Transverse colon (tissue), 4 donors: ENCODE results near the gene LAP3. TPM values are rescaled to one million over a fixed set of nuclear protein-coding genes. Genes with fewer than 3 reads are reported as not detected.

ENCODE experiments used
- DNase-seq: peaks from one replicate; pipeline ENCODE4 v3.0.0-alpha.2; 2019
- H3K27ac ChIP-seq, 4 donors: fragments of 200-600 bp; sonication (generic); 2 replicates each; pipeline ENCODE4 v1.5.1; 2016 to 2018; ENCODE audit warnings: inconsistent platforms in 4 of 4
- H3K27me3 ChIP-seq: fragments of 200-600 bp; sonication (generic); 2 replicates; pipeline ENCODE4 v1.5.1; 2017; ENCODE audit warnings: inconsistent platforms
- H3K36me3 ChIP-seq, 4 donors: fragments of 200-600 bp; sonication (generic); 2 replicates each; pipeline ENCODE4 v1.5.1; 2017 to 2019; ENCODE audit warnings: inconsistent platforms in 4 of 4
- H3K4me1 ChIP-seq, 4 donors: fragments of 200-600 bp; sonication (generic); 2 replicates each; pipeline ENCODE4 v1.5.1; 2017 to 2020; ENCODE audit warnings: inconsistent platforms in 4 of 4
- H3K4me3 ChIP-seq, 4 donors: fragments of 200-600 bp; sonication (generic); 1 replicate in 1 of 4; 2 replicates in 3 of 4; pipeline versions ENCODE4 v1.5.1 to v1.6.1; 2017 to 2019; ENCODE audit warnings: inconsistent platforms in 4 of 4
- H3K9me3 ChIP-seq, 2 donors: fragments of 200-600 bp; sonication (generic); 2 replicates each; pipeline ENCODE4 v1.5.1; 2017 to 2019; ENCODE audit warnings: inconsistent platforms in 2 of 2
- EP300 ChIP-seq: sonication (generic); formaldehyde crosslinking; IDR thresholded peaks from one replicate; pipeline ENCODE4 v1.6.1; 2017; ENCODE audit warnings: antibody characterized with exemption, low read depth
- POLR2A ChIP-seq: fragments of 450-650 bp; IDR thresholded peaks from one replicate; pipeline ENCODE4 v1.6.1; 2016; ENCODE audit warnings: antibody characterized with exemption, mild to moderate bottlenecking, moderate library complexity
- POLR2AphosphoS5 ChIP-seq, 3 donors: sonication (generic); formaldehyde crosslinking; IDR thresholded peaks; one replicate each; pipeline ENCODE4 v1.6.1; 2016; ENCODE audit warnings: antibody characterized with exemption in 3 of 3
- whole genome bisulfite sequencing, 2 donors: methylation state at CpG; one replicate each; pipeline ENCODE4 v1.1.5; 2018; ENCODE audit warnings: low coverage in 1 of 2; 5-methylcytosine and 5-hydroxymethylcytosine counted together
- in situ Hi-C, 4 donors: fragments of 200-750 bp; cut with MboI; loops; one replicate each; pipeline versions ENCODE4 v1.15.0 to v1.15.1; 2017; ENCODE audit warnings: low sequenced_read_pairs in 3 of 4, low pct_ligation_motif_present in 1 of 4, low pct_unique_long_range_greater_than_20kb in 1 of 4
- intact Hi-C: fragments of 100-400 bp; cut with DNase I; formaldehyde crosslinking; loops from one replicate; pipeline ENCODE4 v1.15.1; 2023; ENCODE audit warnings: low total_unique reads
- total RNA-seq, 4 donors: library from RNA; depleted of rRNA; stranded (reverse); fragments of >200 nt; gene quantifications; one replicate each; pipeline ENCODE4 v1.1.0, GENCODE V29; 2016
- TF ChIP-seq, protein P1 (sequence below), 5 experiments: fragments of 200-600 bp in 3 of 5; fragments of 450-650 bp in 2 of 5; sonication (generic) in 3 of 5; IDR thresholded peaks; 1 replicate in 2 of 5; 2 replicates in 3 of 5; pipeline ENCODE4 v1.5.1; 2016 to 2017; ENCODE audit warnings: antibody characterized with exemption in 5 of 5, inconsistent platforms in 3 of 5, mild to moderate bottlenecking in 2 of 5, moderate library complexity in 1 of 5

LAP3 gene
- total RNA-seq, 4 donors from 2014 or later = 53.5 to 85.0 (median 56.0) TPM

DNA sequence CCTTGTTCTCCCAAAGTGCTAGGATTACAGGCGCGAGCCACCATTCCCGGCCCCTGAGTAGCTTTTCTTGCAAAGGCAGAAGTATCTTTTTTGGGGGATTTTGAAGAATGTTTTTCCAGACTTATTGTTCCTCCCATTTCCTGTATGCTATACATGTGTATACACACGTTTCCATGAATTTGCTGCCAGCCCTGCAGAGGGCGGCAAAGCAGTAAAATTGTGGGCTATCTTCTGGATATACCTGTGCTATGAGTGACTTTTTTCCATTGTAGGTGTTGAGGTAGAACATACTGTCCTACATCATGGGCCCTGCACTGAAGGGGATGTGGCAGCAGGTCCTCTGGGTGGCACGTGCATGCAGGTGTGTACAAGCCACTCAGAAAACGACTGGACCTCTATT is 20.5 kb downstream of the LAP3 start:
- H3K9me3 ChIP-seq = no peaks in the 10 kb centered on the region
- WGBS, 2 donors = 71 to 73% methylated on average over 5 to 7 of the region's 7 CpGs
- no peaks in the 10 kb centered on the region for H3K4me1 ChIP-seq
- intact Hi-C loops (no loop called here), in situ Hi-C loops (loop anchor here in 2 of 4 donors (25.0 kb wide), 2 partner anchors 215 to 415 kb away; partner anchors contain the start of genes LCORL (in 2 of the 2), DCAF16 (in 1 of the 2) and NCAPG (in 1 of the 2))
- H3K36me3 ChIP-seq = peaks cover 0 to 68% (median 20%) of the 10 kb centered on the region in 4 donors
- H3K27ac ChIP-seq = no peak overlapping the region
- TF ChIP-seq POLR2AphosphoS5 (IDR thresholded peaks at IDR 0.05) (no peak), POLR2A (no peak), EP300 (no peak)
- TF ChIP-seq, protein P1, sequence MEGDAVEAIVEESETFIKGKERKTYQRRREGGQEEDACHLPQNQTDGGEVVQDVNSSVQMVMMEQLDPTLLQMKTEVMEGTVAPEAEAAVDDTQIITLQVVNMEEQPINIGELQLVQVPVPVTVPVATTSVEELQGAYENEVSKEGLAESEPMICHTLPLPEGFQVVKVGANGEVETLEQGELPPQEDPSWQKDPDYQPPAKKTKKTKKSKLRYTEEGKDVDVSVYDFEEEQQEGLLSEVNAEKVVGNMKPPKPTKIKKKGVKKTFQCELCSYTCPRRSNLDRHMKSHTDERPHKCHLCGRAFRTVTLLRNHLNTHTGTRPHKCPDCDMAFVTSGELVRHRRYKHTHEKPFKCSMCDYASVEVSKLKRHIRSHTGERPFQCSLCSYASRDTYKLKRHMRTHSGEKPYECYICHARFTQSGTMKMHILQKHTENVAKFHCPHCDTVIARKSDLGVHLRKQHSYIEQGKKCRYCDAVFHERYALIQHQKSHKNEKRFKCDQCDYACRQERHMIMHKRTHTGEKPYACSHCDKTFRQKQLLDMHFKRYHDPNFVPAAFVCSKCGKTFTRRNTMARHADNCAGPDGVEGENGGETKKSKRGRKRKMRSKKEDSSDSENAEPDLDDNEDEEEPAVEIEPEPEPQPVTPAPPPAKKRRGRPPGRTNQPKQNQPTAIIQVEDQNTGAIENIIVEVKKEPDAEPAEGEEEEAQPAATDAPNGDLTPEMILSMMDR (IDR thresholded peaks at IDR 0.05) = peak in 2 of 5 experiments; percentile 23 to 28
- no peak overlapping the region for H3K4me3 ChIP-seq
- H3K27me3 ChIP-seq = no peaks in the 10 kb centered on the region
- DNase-seq = no peak

DNA sequence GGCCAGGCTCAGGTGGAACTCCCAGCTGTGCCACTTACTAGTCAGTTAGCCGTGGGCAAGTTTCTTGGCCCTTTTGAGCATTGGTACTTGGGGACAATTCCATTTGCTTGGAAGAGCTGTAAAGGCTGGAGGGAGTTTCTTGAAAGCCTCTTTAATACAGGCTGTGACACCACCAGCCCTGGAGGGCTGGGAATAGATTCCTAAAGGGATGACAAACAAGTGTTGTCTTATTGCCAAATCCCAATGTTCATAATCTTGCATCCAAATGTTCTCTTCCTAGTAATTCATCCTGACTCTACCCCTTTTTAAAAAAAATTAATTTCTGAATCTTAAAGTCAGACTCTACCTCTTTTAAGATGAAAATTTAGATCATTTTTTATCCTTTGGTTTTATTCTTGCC is 22.8 kb downstream of the LAP3 start:
- no peak overlapping the region for H3K4me3 ChIP-seq
- no peak overlapping the region for H3K27ac ChIP-seq
- in situ Hi-C loops (loop anchor here in 2 of 4 donors (25.0 kb wide), 2 partner anchors 212 to 412 kb away; partner anchors contain the start of genes LCORL (in 2 of the 2), DCAF16 (in 1 of the 2) and NCAPG (in 1 of the 2)), intact Hi-C loops (no loop called here)
- no peaks in the 10 kb centered on the region for H3K27me3 ChIP-seq
- no peaks in the 10 kb centered on the region for H3K4me1 ChIP-seq
- peaks cover 0 to 62% (median 20%) of the 10 kb centered on the region in 4 donors for H3K36me3 ChIP-seq
- H3K9me3 ChIP-seq = no peaks in the 10 kb centered on the region
- DNase-seq = no peak
- TF ChIP-seq POLR2AphosphoS5 (IDR thresholded peaks at IDR 0.05) (no peak), EP300 (no peak), POLR2A (no peak)
- TF ChIP-seq, protein P1 (IDR thresholded peaks at IDR 0.05) = no peak
- WGBS, 2 donors = 91% methylated on average over 1 of the region's 1 CpG; no CpG with 5 or more reads in 1 of the 2 donors

DNA sequence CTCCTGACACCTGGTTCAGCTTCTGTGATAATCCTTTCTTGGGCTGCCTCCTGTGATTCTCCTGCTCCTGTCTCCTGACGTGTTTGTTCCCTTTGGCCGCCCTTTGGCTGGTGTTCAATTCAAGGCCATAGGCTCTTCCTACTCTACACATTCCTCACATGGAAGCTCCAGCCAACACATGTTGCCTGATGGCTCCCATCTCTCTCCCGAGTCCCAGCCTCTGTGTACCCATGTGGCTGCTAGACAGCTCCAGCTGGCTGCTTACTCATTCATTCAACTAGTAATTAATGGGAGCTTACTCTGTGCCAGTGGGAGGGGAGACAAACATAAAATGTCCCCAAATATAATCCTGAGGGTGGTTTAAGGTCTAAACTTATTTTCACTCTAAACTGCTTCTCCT is 28.2 kb downstream of the LAP3 start:
- TF ChIP-seq, protein P1 (IDR thresholded peaks at IDR 0.05) = no peak
- TF ChIP-seq EP300 (no peak), POLR2AphosphoS5 (IDR thresholded peaks at IDR 0.05) (no peak), POLR2A (no peak)
- in situ Hi-C loops (no loop called here), intact Hi-C loops (no loop called here)
- DNase-seq = no peak
- Histone ChIP-seq H3K36me3 (peaks cover 0 to 44% (median 14%) of the 10 kb centered on the region in 4 donors), H3K27ac (no peak overlapping the region), H3K27me3 (no peaks in the 10 kb centered on the region), H3K4me3 (no peak overlapping the region), H3K4me1 (no peaks in the 10 kb centered on the region), H3K9me3 (no peaks in the 10 kb centered on the region)
- 78 to 80% methylated on average over 1 to 3 of the region's 3 CpGs for WGBS, 2 donors

DNA sequence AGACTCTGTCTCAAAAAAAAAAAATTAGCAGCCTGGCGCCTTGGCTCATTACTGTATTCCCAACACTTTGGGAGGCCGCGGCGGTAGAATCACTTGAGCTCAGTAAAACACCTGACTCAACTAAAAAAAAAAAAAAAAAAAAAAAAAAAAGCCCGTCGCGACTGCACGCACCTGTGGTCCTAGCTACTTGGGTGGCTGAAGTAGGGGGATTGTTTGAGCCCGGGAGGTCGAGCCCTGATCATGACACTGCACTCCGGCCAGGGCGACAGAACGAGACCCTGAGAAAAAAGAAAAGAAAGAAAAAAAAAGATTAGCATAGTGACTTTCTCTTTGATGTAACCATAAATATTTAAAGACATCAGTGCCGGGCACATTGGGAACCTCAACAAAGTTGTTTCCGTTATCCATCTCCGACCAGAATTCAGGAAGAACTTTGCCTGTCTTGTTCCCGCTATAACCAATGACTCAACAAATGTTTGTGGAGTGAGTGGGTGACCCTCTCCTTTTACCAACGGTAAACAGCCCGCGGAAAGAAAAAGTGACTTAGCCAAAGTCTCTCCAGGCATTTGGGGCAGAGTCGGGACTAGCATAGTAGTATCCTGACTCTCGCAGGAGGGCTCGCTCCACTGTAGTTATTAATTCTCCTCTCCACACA is 36.9 kb downstream of the LAP3 start:
- DNase-seq = no peak

More for the DNA sequence above, 36.9 kb downstream of the LAP3 start:
- H3K4me1 ChIP-seq = peaks cover 15 to 41% (median 22%) of the 10 kb centered on the region in 4 donors
- WGBS, 2 donors = 2 to 3% methylated on average over 13 to 23 of the region's 23 CpGs
- no peaks in the 10 kb centered on the region for H3K9me3 ChIP-seq
- H3K27ac ChIP-seq = peak overlapping the region; percentile 76 to 95 (median 90)
- H3K4me3 ChIP-seq = peak overlapping the region; percentile 40 to 94 (median 62)
- in situ Hi-C loops = no loop called here
- TF ChIP-seq POLR2A (no peak), EP300 (no peak)
- intact Hi-C loops = loop anchor here (1.0 kb wide), 1 partner anchor 37 kb away; the partner anchor contains the start of gene LAP3
- peaks cover 0 to 6% (median 0%) of the 10 kb centered on the region in 4 donors for H3K36me3 ChIP-seq
- H3K27me3 ChIP-seq = no peaks in the 10 kb centered on the region
